GM12878 (cell line): ENCODE data around the gene ZNF827. TPM values are rescaled to one million over a fixed set of nuclear protein-coding genes. Genes with fewer than 3 reads are reported as not detected.

Source experiments
- ATAC-seq: fragments of 200-7000 bp; cut with Tn5 transposase; 3 replicates; pipeline ENCODE4 v1.9.1; 2020; ENCODE audit warnings: mild to moderate bottlenecking, moderate library complexity
- BruUV-seq: library from RNA; stranded (reverse); fragments of 400-500 nt; replicated peaks from 2 replicates; lab custom pipeline; 2021; lab: Mats Ljungman, UMichigan
- CTCF ChIA-PET: fragments of 300-600 bp; sonication (Branson Sonifier 250); formaldehyde crosslinking; extraction: SDS; loops from one replicate; lab custom pipeline; 2021; ENCODE audit warnings: inconsistent platforms; lab: Yijun Ruan, JAX
- POLR2A ChIA-PET: fragments of 350-600 bp; formaldehyde crosslinking; extraction: SDS; loops from one replicate; lab custom pipeline; 2021; ENCODE audit warnings: inconsistent platforms; lab: Charles Lee
- RAD21 ChIA-PET: fragments of 300-600 bp; sonication (Branson Sonifier 250); formaldehyde crosslinking; loops from one replicate; lab custom pipeline; 2023; ENCODE audit warnings: antibody characterized with exemption; ENCODE audit not compliant: unreplicated experiment; lab: Charles Lee
- SMC1A ChIA-PET: fragments of 300-600 bp; sonication (Branson Sonifier 250); formaldehyde crosslinking; loops from one replicate; lab custom pipeline; 2023; ENCODE audit not compliant: unreplicated experiment, uncharacterized antibody; lab: Charles Lee
- DNase-seq: peaks from one replicate; pipeline ENCODE4 v3.0.0-alpha.2; 2011; ENCODE audit warnings: low read depth, low spot score
- FAIRE-seq: peaks from 3 replicates; lab custom pipeline; 2011; peaks lifted over from hg19 to GRCh38; lab: Jason Lieb, UNC
- H2AFZ ChIP-seq: 2 replicates; pipeline ENCODE4 v1.6.0; 2011; ENCODE audit warnings: low read depth, low read length, control low read depth; ENCODE audit not compliant: control insufficient read depth
- H3K27ac ChIP-seq: 2 replicates; pipeline ENCODE4 v1.5.1; 2011; ENCODE audit warnings: control low read depth; ENCODE audit not compliant: control insufficient read depth, insufficient read depth
- H3K27me3 ChIP-seq, 2 experiments: replicated peaks in 1 of 2; 2 replicates each; pipeline versions ENCODE4 v1.6.0 to v1.6.1; 2011; ENCODE audit warnings: low read length in 1 of 2; ENCODE audit not compliant: control insufficient read depth in 2 of 2, insufficient read depth in 2 of 2
- H3K36me3 ChIP-seq, 2 experiments: 2 replicates each; pipeline ENCODE4 v1.5.1; 2011; ENCODE audit warnings: low read length in 1 of 2; ENCODE audit not compliant: control insufficient read depth in 2 of 2, insufficient read depth in 2 of 2
- H3K4me1 ChIP-seq: 2 replicates; pipeline ENCODE4 v1.6.1; 2011; ENCODE audit warnings: mild to moderate bottlenecking, low read length, moderate library complexity, mixed read lengths; ENCODE audit not compliant: control insufficient read depth, insufficient read depth
- H3K4me2 ChIP-seq: 2 replicates; pipeline ENCODE4 v1.6.0; 2011; ENCODE audit warnings: control low read depth; ENCODE audit not compliant: control insufficient read depth, insufficient read depth
- H3K4me3 ChIP-seq: fragments of 200-600 bp; sonication (generic); 2 replicates; pipeline ENCODE4 v1.5.1; 2016
- H3K79me2 ChIP-seq: 2 replicates; pipeline ENCODE4 v1.6.0; 2011; ENCODE audit warnings: low read length; ENCODE audit not compliant: control insufficient read depth, insufficient read depth
- H3K9ac ChIP-seq: 2 replicates; pipeline ENCODE4 v1.8.0; 2011; ENCODE audit warnings: low read length, control low read depth, mixed read lengths; ENCODE audit not compliant: control insufficient read depth, insufficient read depth
- H3K9me3 ChIP-seq: replicated peaks from 3 replicates; pipeline ENCODE4 v1.5.1; 2011; ENCODE audit warnings: mild to moderate bottlenecking, low read length; ENCODE audit not compliant: control insufficient read depth, insufficient read depth
- H4K20me1 ChIP-seq: 2 replicates; pipeline ENCODE4 v1.6.0; 2011; ENCODE audit not compliant: control insufficient read depth, insufficient read depth
- CBFB ChIP-seq: IDR thresholded peaks from 2 replicates; pipeline ENCODE4 v1.6.1; 2016; ENCODE audit warnings: antibody characterized with exemption, low read depth
- HDAC2 ChIP-seq: fragments of 200-600 bp; sonication (generic); IDR thresholded peaks from 2 replicates; pipeline ENCODE4 v1.6.1; 2017
- POLR2AphosphoS2 ChIP-seq: IDR thresholded peaks from 2 replicates; pipeline ENCODE4 v1.6.1; 2011; ENCODE audit warnings: low read depth, mild to moderate bottlenecking, low read length, improper control_type of control experiment, moderate library complexity
- RFX5 ChIP-seq: IDR thresholded peaks from 2 replicates; pipeline ENCODE4 v1.6.1; 2011; ENCODE audit warnings: low read depth, low read length, improper control_type of control experiment
- SMARCA5 ChIP-seq: fragments of 450-650 bp; IDR thresholded peaks from 2 replicates; pipeline ENCODE4 v1.6.1; 2017; ENCODE audit warnings: mild to moderate bottlenecking
- USF1 ChIP-seq: IDR thresholded peaks from 2 replicates; pipeline ENCODE4 v1.6.1; 2011; ENCODE audit warnings: borderline replicate concordance, low read depth, mild to moderate bottlenecking, moderate library complexity, mixed read lengths, low read length; ENCODE audit not compliant: insufficient read depth; ENCODE audit errors: extremely low read length
- ZNF217 ChIP-seq: fragments of 450-650 bp; IDR thresholded peaks from 2 replicates; pipeline ENCODE4 v1.6.1; 2017; ENCODE audit warnings: antibody characterized with exemption, mild to moderate bottlenecking
- WGBS: methylation state at CpG from one replicate; pipeline ENCODE4 v1.1.6; 2016; ENCODE audit warnings: low lambda C conversion rate; ENCODE audit not compliant: insufficient replicate concordance, insufficient coverage; ENCODE audit errors: missing lambda C conversion rate; 5-methylcytosine and 5-hydroxymethylcytosine counted together
- in situ Hi-C: fragments of 300-500 bp; cut with MboI; formaldehyde crosslinking; loops from 9 replicates; pipeline ENCODE4 v1.14.3; 2018; ENCODE audit warnings: mixed read lengths
- intact Hi-C: fragments of 100-400 bp; cut with micrococcal nuclease; formaldehyde crosslinking; loops from one replicate; pipeline ENCODE4 v1.14.2; 2022; ENCODE audit not compliant: unreplicated experiment
- polyA plus RNA-seq, 11 experiments: library from polyadenylated mRNA; depleted of rRNA in 4 of 11; unstranded in 6 of 11; stranded (reverse) in 5 of 11; fragments of >200 nt; fragmentation: Nextera tagmentation in 4 of 11; fragmentation: Illumina TruSeq in 1 of 11; extraction: Ambion mirVana in 4 of 11; extraction: Trizol in 1 of 11; gene quantifications; 1 replicate in 1 of 11; 2 replicates in 10 of 11; pipeline versions ENCODE4 v1.2.1 to v1.2.3, GENCODE V29; 2011 to 2016; ENCODE audit warnings: inconsistent platforms in 2 of 11, missing spikeins in 2 of 11, low read depth in 1 of 11
- total RNA-seq, 4 experiments: library from RNA; depleted of rRNA in 3 of 4; stranded (reverse); fragments of >200 nt in 3 of 4; fragmentation: Illumina TruSeq in 1 of 4; extraction: Trizol in 1 of 4; gene quantifications; 2 replicates each; pipeline versions ENCODE4 v1.2.1 to v1.2.3, GENCODE V29; 2013 to 2021
- TF ChIP-seq, protein P1 (sequence below): fragments of 450-650 bp; IDR thresholded peaks from 2 replicates; pipeline ENCODE4 v1.6.1; 2018; ENCODE audit warnings: mild to moderate bottlenecking, low read depth, moderate library complexity; ENCODE audit not compliant: partially characterized antibody
- TF ChIP-seq, protein P2 (sequence below): IDR thresholded peaks from 2 replicates; pipeline ENCODE4 v1.6.1; 2011; ENCODE audit warnings: low read depth, mild to moderate bottlenecking, low read length, moderate library complexity, borderline replicate concordance; ENCODE audit errors: extremely low read depth
- TF ChIP-seq, protein P3 (sequence below): fragments of 450-650 bp; IDR thresholded peaks from 2 replicates; pipeline ENCODE4 v1.6.1; 2014; ENCODE audit warnings: mild to moderate bottlenecking

ZNF827 gene
- total and polyA plus RNA-seq, 10 of the 15 experiments (the other 5 are each of a cell fraction or from before 2014, with no cell fraction given) = 3.8 to 31.5 (median 13.6) TPM

GRCh38 chr4:145723336-145723735 lies 215.3 kb downstream of the ZNF827 start (continued):
- TF ChIP-seq, protein P1, sequence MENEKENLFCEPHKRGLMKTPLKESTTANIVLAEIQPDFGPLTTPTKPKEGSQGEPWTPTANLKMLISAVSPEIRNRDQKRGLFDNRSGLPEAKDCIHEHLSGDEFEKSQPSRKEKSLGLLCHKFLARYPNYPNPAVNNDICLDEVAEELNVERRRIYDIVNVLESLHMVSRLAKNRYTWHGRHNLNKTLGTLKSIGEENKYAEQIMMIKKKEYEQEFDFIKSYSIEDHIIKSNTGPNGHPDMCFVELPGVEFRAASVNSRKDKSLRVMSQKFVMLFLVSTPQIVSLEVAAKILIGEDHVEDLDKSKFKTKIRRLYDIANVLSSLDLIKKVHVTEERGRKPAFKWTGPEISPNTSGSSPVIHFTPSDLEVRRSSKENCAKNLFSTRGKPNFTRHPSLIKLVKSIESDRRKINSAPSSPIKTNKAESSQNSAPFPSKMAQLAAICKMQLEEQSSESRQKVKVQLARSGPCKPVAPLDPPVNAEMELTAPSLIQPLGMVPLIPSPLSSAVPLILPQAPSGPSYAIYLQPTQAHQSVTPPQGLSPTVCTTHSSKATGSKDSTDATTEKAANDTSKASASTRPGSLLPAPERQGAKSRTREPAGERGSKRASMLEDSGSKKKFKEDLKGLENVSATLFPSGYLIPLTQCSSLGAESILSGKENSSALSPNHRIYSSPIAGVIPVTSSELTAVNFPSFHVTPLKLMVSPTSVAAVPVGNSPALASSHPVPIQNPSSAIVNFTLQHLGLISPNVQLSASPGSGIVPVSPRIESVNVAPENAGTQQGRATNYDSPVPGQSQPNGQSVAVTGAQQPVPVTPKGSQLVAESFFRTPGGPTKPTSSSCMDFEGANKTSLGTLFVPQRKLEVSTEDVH = no peak

- ChIA-PET RAD21 (no interaction called here), CTCF (interaction anchor here (0.8 to 1.9 kb wide), 3 partner anchors 99 to 191 kb away, joined by 3 to 7 read pairs (median 3); no protein-coding TSS in a partner anchor)
Observed at GRCh38 chr4:145722561-145722960, 216.1 kb downstream of the ZNF827 start.

More at GRCh38 chr4:145722561-145722960, 216.1 kb downstream of the ZNF827 start:
- H3K36me3 ChIP-seq = no peaks in the 10 kb centered on the region
- no peak overlapping the region for H2AFZ ChIP-seq
- no peaks in the 10 kb centered on the region for H3K9me3 ChIP-seq
- no peak overlapping the region for H3K9ac ChIP-seq
- no peaks in the 10 kb centered on the region for H3K27me3 ChIP-seq
- no TSS peak for BruUV-seq
- FAIRE-seq = no peak
- intact Hi-C loops = no loop called here
- in situ Hi-C loops = no loop called here
- H3K79me2 ChIP-seq = no peaks in the 10 kb centered on the region
- peaks cover 10% of the 10 kb centered on the region for H3K4me1 ChIP-seq
- H3K4me3 ChIP-seq = no peak overlapping the region
- ATAC-seq = 0 out of 3 replicates have a peak, but pooled peaks have one; percentile 15
- ChIA-PET POLR2A (no interaction called here), SMC1A (interaction anchor here (1.3 kb wide), 1 partner anchor 129 kb away, joined by 3 read pairs; no protein-coding TSS in a partner anchor)
- WGBS = 100% methylated on average over 1 of the region's 1 CpG
- TF ChIP-seq CBFB (no peak), POLR2AphosphoS2 (no peak), USF1 (no peak), RFX5 (no peak), SMARCA5 (no peak), ZNF217 (no peak), HDAC2 (no peak)
- TF ChIP-seq, protein P2, sequence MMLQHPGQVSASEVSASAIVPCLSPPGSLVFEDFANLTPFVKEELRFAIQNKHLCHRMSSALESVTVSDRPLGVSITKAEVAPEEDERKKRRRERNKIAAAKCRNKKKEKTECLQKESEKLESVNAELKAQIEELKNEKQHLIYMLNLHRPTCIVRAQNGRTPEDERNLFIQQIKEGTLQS = no peak
- TF ChIP-seq, protein P3, sequence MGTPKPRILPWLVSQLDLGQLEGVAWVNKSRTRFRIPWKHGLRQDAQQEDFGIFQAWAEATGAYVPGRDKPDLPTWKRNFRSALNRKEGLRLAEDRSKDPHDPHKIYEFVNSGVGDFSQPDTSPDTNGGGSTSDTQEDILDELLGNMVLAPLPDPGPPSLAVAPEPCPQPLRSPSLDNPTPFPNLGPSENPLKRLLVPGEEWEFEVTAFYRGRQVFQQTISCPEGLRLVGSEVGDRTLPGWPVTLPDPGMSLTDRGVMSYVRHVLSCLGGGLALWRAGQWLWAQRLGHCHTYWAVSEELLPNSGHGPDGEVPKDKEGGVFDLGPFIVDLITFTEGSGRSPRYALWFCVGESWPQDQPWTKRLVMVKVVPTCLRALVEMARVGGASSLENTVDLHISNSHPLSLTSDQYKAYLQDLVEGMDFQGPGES = no peak
- no peaks in the 10 kb centered on the region for H4K20me1 ChIP-seq
- H3K27ac ChIP-seq = no peak overlapping the region
- H3K4me2 ChIP-seq = no peak overlapping the region
- no peak for DNase-seq
